Germinal center (tissue), 1 donor: Measurements from ENCODE around the gene DTNA.
"Not testable (repeated sequence)": the region's sequence is repeated elsewhere in the genome, so short reads cannot be mapped to it uniquely, and the experiment has no call there.

Experiments
- DNase-seq: peaks from one replicate; pipeline ENCODE4 v3.0.0; 2012; ENCODE audit warnings: mixed read lengths, low spot score

DTNA gene

GRCh38 chr18:34725737-34726136 lies 15.6 kb downstream of the DTNA start:
- not testable (repeated sequence) for DNase-seq

GRCh38 chr18:34726286-34727004 lies 16.3 kb downstream of the DTNA start:
- no peak for DNase-seq

GRCh38 chr18:34729264-34729663 lies 19.2 kb downstream of the DTNA start:
- peak; percentile 8 for DNase-seq

GRCh38 chr18:34729740-34730355 lies 19.8 kb downstream of the DTNA start:
- DNase-seq = no peak

- no peak for DNase-seq
Observed at GRCh38 chr18:34730774-34731173, 20.7 kb downstream of the DTNA start.

- DNase-seq = no peak
Observed at GRCh38 chr18:34734056-34734455, 24.0 kb downstream of the DTNA start.

GRCh38 chr18:34734526-34734925 lies 24.4 kb downstream of the DTNA start:
- not testable (repeated sequence) for DNase-seq

- no peak for DNase-seq
Observed at GRCh38 chr18:34738175-34738894, 28.2 kb downstream of the DTNA start.

- DNase-seq = no peak
Observed at GRCh38 chr18:34740101-34740500, 30.0 kb downstream of the DTNA start.

- no peak for DNase-seq
Observed at GRCh38 chr18:34740724-34741123, 30.6 kb downstream of the DTNA start.

GRCh38 chr18:34741401-34741800 lies 31.3 kb downstream of the DTNA start:
- no peak for DNase-seq

- no peak for DNase-seq
Observed at GRCh38 chr18:34742891-34743341, 32.8 kb downstream of the DTNA start.

GRCh38 chr18:34744569-34744968 lies 34.5 kb downstream of the DTNA start:
- DNase-seq = no peak

- DNase-seq = no peak
Observed at GRCh38 chr18:34746614-34747013, 36.5 kb downstream of the DTNA start.

GRCh38 chr18:34749721-34750120 lies 39.6 kb downstream of the DTNA start:
- DNase-seq = no peak

GRCh38 chr18:34752056-34752455 lies 42.0 kb downstream of the DTNA start:
- no peak for DNase-seq

GRCh38 chr18:34754300-34754699 lies 44.2 kb downstream of the DTNA start:
- DNase-seq = no peak

GRCh38 chr18:34757666-34758065 lies 47.6 kb downstream of the DTNA start:
- DNase-seq = no peak

GRCh38 chr18:34758378-34758948 lies 48.4 kb downstream of the DTNA start:
- DNase-seq = no peak

- DNase-seq = no peak
Observed at GRCh38 chr18:34760444-34760843, 50.3 kb downstream of the DTNA start.

- DNase-seq = no peak
Observed at GRCh38 chr18:34764451-34764850, 54.4 kb downstream of the DTNA start.

- no peak for DNase-seq
Observed at GRCh38 chr18:34767601-34768027, 57.5 kb downstream of the DTNA start.

GRCh38 chr18:34771958-34772357 lies 61.9 kb downstream of the DTNA start:
- no peak for DNase-seq
